GM12892 (cell line): ENCODE data around the gene GHRH.
A peak's percentile ranks its signal among the peaks of the same experiment; 100 is the strongest.

ENCODE experiments used
- DNase-seq: peaks from one replicate; pipeline ENCODE4 v3.0.0; 2011; ENCODE audit not compliant: insufficient read length
- FAIRE-seq: peaks from 2 replicates; lab custom pipeline; 2011; peaks lifted over from hg19 to GRCh38; lab: Jason Lieb, UNC
- POLR2A ChIP-seq: IDR thresholded peaks from 2 replicates; pipeline ENCODE4 v1.6.1; 2011; ENCODE audit warnings: low read depth, low read length, control low read depth
- POLR2AphosphoS5 ChIP-seq: IDR thresholded peaks from 2 replicates; pipeline ENCODE4 v1.6.1; 2011; ENCODE audit warnings: low read depth, low read length, control low read depth
- TAF1 ChIP-seq: IDR thresholded peaks from 2 replicates; pipeline ENCODE4 v1.6.1; 2011; ENCODE audit warnings: low read depth, mild to moderate bottlenecking, control low read depth, low read length, borderline replicate concordance

The GHRH gene

GRCh38 chr20:37271421-37271768, 9.8 kb upstream of the GHRH start:
- TF ChIP-seq TAF1 (no peak), POLR2A (no peak), POLR2AphosphoS5 (no peak)
- no peak for FAIRE-seq

GRCh38 chr20:37270576-37271420, 9.2 kb upstream of the GHRH start:
- TF ChIP-seq POLR2A = peak; percentile 23; the same call in 1 of the 2 replicates
- no peak for TF ChIP-seq POLR2AphosphoS5
- peak; percentile 83 for FAIRE-seq
- no peak for DNase-seq

More at GRCh38 chr20:37271421-37271768, 9.8 kb upstream of the GHRH start:
- no peak for DNase-seq

- DNase-seq (no peak), FAIRE-seq (no peak)
- TF ChIP-seq TAF1 = no peak
- TF ChIP-seq POLR2AphosphoS5 = no peak
- TF ChIP-seq POLR2A = no peak
Measured at GRCh38 chr20:37267667-37268313, 6.2 kb upstream of the GHRH start.

GRCh38 chr20:37266940-37267666, 5.5 kb upstream of the GHRH start:
- no peak for DNase-seq
- no peak for FAIRE-seq
- TF ChIP-seq POLR2A (no peak), POLR2AphosphoS5 (no peak), TAF1 (no peak)

- FAIRE-seq = no peak
- TF ChIP-seq POLR2AphosphoS5 = no peak
- TF ChIP-seq POLR2A = no peak
- no peak for TF ChIP-seq TAF1
- DNase-seq = no peak
Measured at GRCh38 chr20:37265152-37265551, 3.5 kb upstream of the GHRH start.

- TF ChIP-seq POLR2AphosphoS5 (no peak), POLR2A (no peak), TAF1 (no peak)
- FAIRE-seq (no peak), DNase-seq (no peak)
Measured at GRCh38 chr20:37263686-37264085, 2.1 kb upstream of the GHRH start.

GRCh38 chr20:37262505-37262904, 891 bp upstream of the GHRH start:
- FAIRE-seq = no peak
- TF ChIP-seq POLR2AphosphoS5 = no peak
- no peak for TF ChIP-seq TAF1
- TF ChIP-seq POLR2A = no peak
- no peak for DNase-seq

- no peak for TF ChIP-seq POLR2A
- TF ChIP-seq TAF1 = no peak
- no peak for TF ChIP-seq POLR2AphosphoS5
- no peak for DNase-seq
- no peak for FAIRE-seq
Measured at GRCh38 chr20:37260923-37261322, 691 bp downstream of the GHRH start.

- FAIRE-seq (no peak), DNase-seq (no peak)
- TF ChIP-seq POLR2AphosphoS5 (no peak), TAF1 (no peak), POLR2A (no peak)
Measured at GRCh38 chr20:37259865-37260264, 1.7 kb downstream of the GHRH start.

GRCh38 chr20:37259031-37259430, 2.6 kb downstream of the GHRH start:
- DNase-seq (no peak), FAIRE-seq (no peak)
- TF ChIP-seq POLR2AphosphoS5 (no peak), POLR2A (no peak), TAF1 (no peak)

GRCh38 chr20:37257988-37258387, 3.6 kb downstream of the GHRH start:
- FAIRE-seq (peak; percentile 30), DNase-seq (no peak)
- no peak for TF ChIP-seq POLR2AphosphoS5
- no peak for TF ChIP-seq TAF1
- no peak for TF ChIP-seq POLR2A
